ENCODE measurements around the gene CYP4F22. TPM values are rescaled to one million over a fixed set of nuclear protein-coding genes. Genes with fewer than 3 reads are reported as not detected.

The CYP4F22 gene
- total RNA-seq (2022; extraction: Qiagen RNA extraction) = 0.06 to 0.09 TPM (median 0.08 TPM) in 5 replicates

DNA sequence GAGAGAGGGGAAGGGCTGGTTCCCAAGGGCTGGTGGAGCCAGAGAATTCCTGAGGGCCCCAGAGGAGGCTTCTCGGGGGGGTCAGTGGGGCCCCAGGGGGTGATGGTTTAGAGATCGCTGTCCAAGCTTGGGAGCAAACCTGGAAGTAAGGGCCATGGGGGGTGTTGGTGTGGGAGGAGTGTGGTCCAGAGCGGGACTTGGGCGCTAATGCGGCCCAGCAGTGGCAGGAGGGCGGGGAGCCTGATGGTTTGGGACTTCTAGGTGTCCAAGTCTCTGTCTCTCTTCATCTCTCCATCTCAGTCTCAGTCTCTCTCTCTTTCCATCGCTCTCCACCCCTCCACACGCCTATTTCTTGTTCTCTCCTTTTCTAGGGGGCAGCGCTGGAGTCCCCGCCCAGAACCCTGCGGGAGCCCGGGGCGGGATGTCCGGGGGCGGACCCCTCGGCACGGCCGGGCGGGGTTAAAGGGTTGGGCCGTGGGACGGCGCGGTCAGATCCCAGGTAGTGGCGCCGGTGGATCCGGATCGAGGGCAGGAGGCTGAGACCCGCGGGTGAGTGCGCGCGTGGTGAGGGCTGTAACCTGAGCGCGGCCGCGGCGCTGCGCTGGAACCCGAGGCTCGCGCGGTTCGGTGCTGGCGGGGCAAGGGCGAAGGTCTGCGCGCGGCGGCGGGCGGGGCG lies at the start of gene CYP4F22:
Gene CYP4F22, plus strand, starts transcription at position 491 of the 676 bp plus-strand sequence. CDS start 16,812 bp downstream, outside the sequence.

DNA sequence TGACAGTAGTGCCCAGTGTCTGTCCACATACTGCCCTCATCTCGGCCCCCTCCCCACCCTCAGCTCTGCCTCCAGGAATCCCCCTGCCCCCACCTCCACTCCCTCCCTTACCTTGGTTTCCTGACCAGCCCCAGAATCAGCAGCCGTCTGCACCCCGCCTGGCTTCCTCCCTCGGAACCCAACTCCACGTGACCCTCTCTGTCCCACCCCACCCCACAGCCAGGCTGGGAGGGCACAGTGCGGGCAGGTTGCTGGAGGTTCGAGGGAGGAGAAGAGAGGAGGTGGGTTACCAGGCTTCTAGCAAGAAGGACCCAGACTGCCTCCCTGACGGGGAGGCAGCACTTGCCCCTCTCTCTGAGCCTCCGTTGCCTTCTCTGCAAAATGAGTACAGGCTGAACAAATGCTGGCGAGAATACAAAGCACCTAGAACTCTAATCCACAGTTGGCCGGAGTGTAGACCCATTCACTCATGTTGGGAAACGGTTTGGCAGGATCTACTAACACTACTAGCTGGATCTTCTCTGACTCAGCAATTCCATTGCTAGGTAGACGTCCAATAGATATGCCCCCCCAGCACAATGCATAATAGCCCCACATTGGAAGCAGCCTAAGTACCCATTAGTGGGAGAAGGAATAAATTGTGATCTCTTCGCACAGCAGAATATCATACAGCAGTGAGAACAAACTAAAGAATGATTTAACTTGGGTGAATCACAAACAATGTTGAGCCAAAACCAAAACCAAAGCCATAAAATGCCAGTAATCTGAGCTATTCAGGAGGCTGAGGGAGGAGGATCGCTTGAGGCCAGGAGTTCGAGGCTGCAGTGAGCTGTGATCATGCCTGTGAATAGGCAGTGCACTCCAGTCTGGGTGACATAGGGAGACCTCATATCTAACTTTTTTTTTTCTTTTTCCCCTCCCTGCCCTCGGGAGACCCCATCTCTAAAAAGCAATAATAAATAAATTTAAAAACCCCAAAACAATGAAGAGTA lies 43.6 kb upstream of the CYP4F22 start, which contains the start of gene RASAL3:
Gene RASAL3, minus strand, starts transcription at position 151 of the 992 bp plus-strand sequence. CDS start 186 bp downstream, outside the sequence.

DNA sequence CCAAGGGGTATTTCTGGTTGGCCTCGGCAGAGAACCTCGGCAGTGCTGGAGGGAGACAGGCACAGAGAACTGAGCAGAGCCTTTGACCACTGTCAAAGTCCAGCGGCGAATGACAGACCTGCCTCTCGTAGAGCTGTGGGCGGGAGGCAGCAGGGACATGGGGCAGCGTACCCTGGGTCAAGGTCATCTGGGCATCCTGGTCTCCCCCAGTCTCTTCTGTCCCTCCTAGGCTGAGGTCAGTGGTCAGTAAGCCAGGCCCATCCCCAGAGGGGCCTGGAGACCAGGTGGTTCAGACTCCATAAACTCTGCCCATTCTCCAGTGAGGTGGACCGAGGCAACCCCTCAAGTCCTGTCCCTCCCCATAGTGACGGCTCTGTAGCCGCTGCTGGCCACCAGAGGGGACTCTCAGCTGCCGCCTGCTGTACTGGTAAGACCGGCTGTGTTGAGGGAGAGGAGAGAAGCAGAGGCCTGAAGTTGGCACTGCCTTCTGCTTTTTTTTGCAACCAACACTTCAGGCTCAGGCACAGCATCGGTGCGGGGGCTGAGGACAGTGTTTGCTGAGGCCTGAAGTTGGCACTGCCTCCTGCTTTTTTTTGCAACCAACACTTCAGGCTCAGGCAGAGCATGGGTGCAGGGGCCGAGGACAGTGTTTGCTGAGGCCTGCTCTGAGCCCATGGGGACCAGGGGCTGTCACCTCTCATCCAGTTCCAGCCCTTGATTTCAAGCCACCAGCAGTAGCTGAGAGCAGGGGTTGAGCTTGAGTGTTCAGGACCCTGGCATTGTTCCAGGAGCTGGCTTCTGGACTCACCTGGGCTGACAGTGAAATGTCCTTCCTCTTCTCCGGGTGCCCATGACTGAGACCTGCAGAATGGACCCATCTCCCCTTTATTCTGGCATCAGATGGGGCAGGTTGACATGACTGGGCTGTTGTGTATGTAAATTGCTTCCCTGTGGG lies 28.7 kb upstream of the CYP4F22 start, which contains the start of gene PGLYRP2:
Gene PGLYRP2, minus strand, starts transcription at position 111 of the 955 bp plus-strand sequence. CDS start 130 bp downstream, outside the sequence.

Other genes starting within 250 kb of the CYP4F22 start
- 22.5 to 29.3 TPM (median 27.4 TPM) in 5 replicates for gene BRD4, start 176.0 kb upstream of the CYP4F22 start, total RNA-seq (2022; extraction: Qiagen RNA extraction)
- 16.3 to 18.9 TPM (median 17.9 TPM) in 5 replicates for gene AKAP8, start 128.7 kb upstream of the CYP4F22 start, total RNA-seq (2022; extraction: Qiagen RNA extraction)
- 35.9 to 41.3 TPM (median 37.9 TPM) in 5 replicates for gene AKAP8L, start 89.5 kb upstream of the CYP4F22 start, total RNA-seq (2022; extraction: Qiagen RNA extraction)
- 14.4 to 24.0 TPM (median 22.8 TPM) in 5 replicates for gene WIZ, start 58.6 kb upstream of the CYP4F22 start, total RNA-seq (2022; extraction: Qiagen RNA extraction)
- not detected in 5 replicates for gene RASAL3, start 44.0 kb upstream of the CYP4F22 start, total RNA-seq (2022; extraction: Qiagen RNA extraction)
- gene PGLYRP2, start 29.0 kb upstream of the CYP4F22 start, total RNA-seq (2022; extraction: Qiagen RNA extraction) = 0.05 TPM in 1 of 5 replicates, not detected in the others
- gene CYP4F8, start 106.7 kb downstream of the CYP4F22 start, total RNA-seq (2022; extraction: Qiagen RNA extraction) = not detected in 5 replicates
- gene CYP4F3, start 132.4 kb downstream of the CYP4F22 start, total RNA-seq (2022; extraction: Qiagen RNA extraction) = 1.8 to 3.0 TPM (median 2.3 TPM) in 5 replicates
- 1.4 to 2.0 TPM (median 1.7 TPM) in 5 replicates for gene CYP4F12, start 164.6 kb downstream of the CYP4F22 start, total RNA-seq (2022; extraction: Qiagen RNA extraction)
- not detected in 5 replicates for gene OR10H2, start 219.5 kb downstream of the CYP4F22 start, total RNA-seq (2022; extraction: Qiagen RNA extraction)
- gene OR10H3, start 229.5 kb downstream of the CYP4F22 start, total RNA-seq (2022; extraction: Qiagen RNA extraction) = not detected in 5 replicates